ENCODE results near the gene FAM167B.
"Not testable (repeated sequence)": the region's sequence is repeated elsewhere in the genome, so short reads cannot be mapped to it uniquely, and the experiment has no call there.

The FAM167B gene

GRCh38 chr1:32265846-32266245 is 18.8 kb downstream of the FAM167B start:
- DNase-seq: no peak

GRCh38 chr1:32266921-32267591 is 20.0 kb downstream of the FAM167B start:
- no peak for DNase-seq

- DNase-seq: no peak
These were observed 22.7 kb downstream of the FAM167B start for GRCh38 chr1:32269744-32270143.

- DNase-seq: no peak
These were observed 25.8 kb downstream of the FAM167B start for GRCh38 chr1:32272557-32273390.

- peak; percentile 82 for DNase-seq
These were observed 26.6 kb downstream of the FAM167B start for GRCh38 chr1:32273391-32274208.

- no peak for DNase-seq
These were observed 27.8 kb downstream of the FAM167B start for GRCh38 chr1:32274646-32275340.

- DNase-seq: no peak
These were observed 28.4 kb downstream of the FAM167B start for GRCh38 chr1:32275424-32275823.

GRCh38 chr1:32276032-32276782 is 29.2 kb downstream of the FAM167B start:
- DNase-seq: no peak

- not testable (repeated sequence) for DNase-seq
These were observed 37.8 kb downstream of the FAM167B start for GRCh38 chr1:32284777-32285176.

GRCh38 chr1:32285658-32286057 is 38.6 kb downstream of the FAM167B start:
- no peak for DNase-seq

GRCh38 chr1:32286763-32287162 is 39.7 kb downstream of the FAM167B start:
- DNase-seq: no peak

GRCh38 chr1:32289256-32289655 is 42.2 kb downstream of the FAM167B start:
- no peak for DNase-seq

- no peak for DNase-seq
These were observed 44.2 kb downstream of the FAM167B start for GRCh38 chr1:32291145-32291707.

GRCh38 chr1:32291708-32292538 is 44.9 kb downstream of the FAM167B start, which contains the start of gene HDAC1:
HDAC1 (plus strand) TSS chr1:32292083; CDS start chr1:32292170, 87 bp downstream.
- peak; percentile 96 for DNase-seq

- not testable (repeated sequence) for DNase-seq
These were observed 51.2 kb downstream of the FAM167B start for GRCh38 chr1:32298211-32298610.
